SKM-1 (cell line): ENCODE results near the gene ABHD12.
A peak's percentile ranks its signal among the peaks of the same experiment; 100 is the strongest.
"Not testable (repeated sequence)": the region's sequence is repeated elsewhere in the genome, so short reads cannot be mapped to it uniquely, and the experiment has no call there.

Experiments used
- DNase-seq: peaks from one replicate; lab custom pipeline; 2025; ENCODE audit not compliant: unreplicated experiment; lab: John Stamatoyannopoulos, UW

ABHD12 gene

GRCh38 chr20:25390538-25391528 lies at the start of gene ABHD12:
Gene ABHD12 (minus strand): TSS chr20:25390835. CDS start chr20:25390703, 132 bp downstream.
- DNase-seq, result peak; percentile 93

- DNase-seq, result no peak
Observed at GRCh38 chr20:25439328-25439727, 48.7 kb upstream of the ABHD12 start.

- DNase-seq, result no peak
Observed at GRCh38 chr20:25437153-25437581, 46.5 kb upstream of the ABHD12 start.

- DNase-seq, result no peak
Observed at GRCh38 chr20:25424536-25424935, 33.9 kb upstream of the ABHD12 start.

GRCh38 chr20:25422032-25422431 lies 31.4 kb upstream of the ABHD12 start:
- no peak for DNase-seq

GRCh38 chr20:25421102-25421501 lies 30.5 kb upstream of the ABHD12 start:
- DNase-seq, result no peak

GRCh38 chr20:25418776-25419175 lies 28.1 kb upstream of the ABHD12 start:
- no peak for DNase-seq

GRCh38 chr20:25408890-25409289 lies 18.3 kb upstream of the ABHD12 start:
- no peak for DNase-seq

- DNase-seq, result no peak
Observed at GRCh38 chr20:25408170-25408547, 17.5 kb upstream of the ABHD12 start.

- DNase-seq, result peak; percentile 70
Observed at GRCh38 chr20:25407311-25408169, 16.9 kb upstream of the ABHD12 start, which contains the start of gene GINS1. Gene GINS1 (plus strand): TSS chr20:25407673. CDS start chr20:25407821, 148 bp downstream.

- no peak for DNase-seq
Observed at GRCh38 chr20:25402583-25402982, 11.9 kb upstream of the ABHD12 start.

- not testable (repeated sequence) for DNase-seq
Observed at GRCh38 chr20:25400291-25400732, 9.7 kb upstream of the ABHD12 start.

GRCh38 chr20:25399037-25399430 lies 8.4 kb upstream of the ABHD12 start:
- peak; percentile 34 for DNase-seq

GRCh38 chr20:25398376-25399036 lies 7.9 kb upstream of the ABHD12 start:
- DNase-seq, result no peak

- no peak for DNase-seq
Observed at GRCh38 chr20:25397821-25398220, 7.2 kb upstream of the ABHD12 start.

- no peak for DNase-seq
Observed at GRCh38 chr20:25397096-25397495, 6.5 kb upstream of the ABHD12 start.

- DNase-seq, result no peak
Observed at GRCh38 chr20:25394996-25395395, 4.4 kb upstream of the ABHD12 start.

- DNase-seq, result no peak
Observed at GRCh38 chr20:25394276-25394675, 3.6 kb upstream of the ABHD12 start.

GRCh38 chr20:25389858-25390537 lies 637 bp downstream of the ABHD12 start:
- no peak for DNase-seq

GRCh38 chr20:25389401-25389857 lies 1.2 kb downstream of the ABHD12 start:
- DNase-seq, result no peak
